Cardiac fibroblast (primary cell): ENCODE results near the gene PRKAR2A.
A peak's percentile ranks its signal among the peaks of the same experiment; 100 is the strongest.
"Not testable (repeated sequence)": the region's sequence is repeated elsewhere in the genome, so short reads cannot be mapped to it uniquely, and the experiment has no call there.

ENCODE experiments used
- DNase-seq, 2 donors: peaks; one replicate each; pipeline versions ENCODE4 v3.0.0 to v3.0.0-alpha.2; 2010; ENCODE audit warnings: low read depth in 2 of 2
- H3K4me3 ChIP-seq, 2 donors: replicated peaks in 1 of 2; 1 replicate in 1 of 2; 2 replicates in 1 of 2; pipeline ENCODE4 v1.5.1; 2011; ENCODE audit warnings: low read depth in 2 of 2, low read length in 2 of 2, mild to moderate bottlenecking in 2 of 2, moderate library complexity in 1 of 2
- CTCF ChIP-seq: IDR thresholded peaks from one replicate; pipeline ENCODE4 v1.5.1; 2011; ENCODE audit warnings: low read depth, mild to moderate bottlenecking, low read length, inconsistent platforms

Gene PRKAR2A

GRCh38 chr3:48782046-48782445 lies 65.6 kb downstream of the PRKAR2A start:
- TF ChIP-seq CTCF: no peak
- DNase-seq: no peak
- no peak overlapping the region for H3K4me3 ChIP-seq

GRCh38 chr3:48778565-48778964 lies 69.1 kb downstream of the PRKAR2A start:
- DNase-seq, H3K4me3 ChIP-seq: not testable (repeated sequence)

GRCh38 chr3:48776854-48777253 lies 70.8 kb downstream of the PRKAR2A start:
- no peak for DNase-seq
- no peak overlapping the region for H3K4me3 ChIP-seq
- TF ChIP-seq CTCF: no peak

- H3K4me3 ChIP-seq: no peak overlapping the region
- TF ChIP-seq CTCF: no peak
- no peak for DNase-seq
Measured at GRCh38 chr3:48770192-48770502, 77.5 kb downstream of the PRKAR2A start.

GRCh38 chr3:48765376-48765775 lies 82.3 kb downstream of the PRKAR2A start:
- no peak for TF ChIP-seq CTCF
- peak; percentile 13 to 36 for DNase-seq
- no peak overlapping the region for H3K4me3 ChIP-seq

GRCh38 chr3:48762816-48763215 lies 84.9 kb downstream of the PRKAR2A start:
- no peak overlapping the region for H3K4me3 ChIP-seq
- TF ChIP-seq CTCF: no peak
- DNase-seq: no peak

- DNase-seq, H3K4me3 ChIP-seq: not testable (repeated sequence)
Measured at GRCh38 chr3:48759991-48760540, 87.6 kb downstream of the PRKAR2A start.

- H3K4me3 ChIP-seq, DNase-seq: not testable (repeated sequence)
Measured at GRCh38 chr3:48759531-48759930, 88.1 kb downstream of the PRKAR2A start.

- no peak for DNase-seq
- no peak for TF ChIP-seq CTCF
- no peak overlapping the region for H3K4me3 ChIP-seq
Measured at GRCh38 chr3:48759071-48759470, 88.6 kb downstream of the PRKAR2A start.
